HG02610 (cell line): Measurements from ENCODE around the gene NBR1.
"Not testable (repeated sequence)": the region's sequence is repeated elsewhere in the genome, so short reads cannot be mapped to it uniquely, and the experiment has no call there.

Source experiments
- ATAC-seq: cut with Tn5 transposase; IDR thresholded peaks from one replicate; pipeline ENCODE4 v1.9.1; 2021; ENCODE audit warnings: mild to moderate bottlenecking, moderate library complexity; ENCODE audit not compliant: unreplicated experiment

NBR1 gene

DNA sequence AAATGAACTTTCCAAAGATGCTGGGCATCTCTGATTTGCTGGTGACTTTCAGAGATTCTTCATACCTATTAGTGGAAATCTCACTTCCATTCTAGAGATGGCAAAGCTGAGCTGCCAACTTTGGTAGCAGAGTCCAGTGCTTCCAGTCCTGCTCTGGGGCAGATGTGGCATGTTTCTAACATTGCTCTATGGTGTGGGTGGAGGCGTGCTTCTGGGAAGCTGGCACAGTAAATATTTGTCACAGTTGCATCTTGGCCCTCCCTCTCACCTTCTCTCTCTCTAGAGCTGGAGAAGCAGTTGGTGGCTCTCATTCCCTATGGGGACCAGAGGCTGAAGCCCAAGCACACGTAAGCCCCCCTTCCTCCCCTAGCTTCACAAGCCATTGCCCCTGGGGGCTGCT lies 42.5 kb downstream of the NBR1 start:
- no peak for ATAC-seq

DNA sequence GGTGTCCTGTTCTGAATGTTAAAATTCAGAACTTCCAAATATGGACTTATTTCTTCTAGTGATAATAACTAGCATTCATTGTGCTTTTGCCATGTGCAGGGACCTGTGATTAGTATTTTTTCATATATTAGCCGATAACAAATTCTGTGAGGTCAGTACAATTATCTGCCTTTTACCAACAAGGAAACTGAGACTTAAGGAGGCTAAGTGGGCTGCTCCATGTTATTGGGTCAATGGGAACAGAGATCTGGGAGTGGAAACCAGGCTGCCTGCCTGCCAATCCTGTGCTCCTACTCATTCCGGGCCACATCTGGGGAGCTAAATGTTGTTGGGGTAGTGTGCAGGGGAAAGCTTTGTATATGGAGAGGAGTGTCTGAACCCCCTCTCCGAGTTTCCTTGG lies 44.3 kb downstream of the NBR1 start:
- no peak for ATAC-seq

DNA sequence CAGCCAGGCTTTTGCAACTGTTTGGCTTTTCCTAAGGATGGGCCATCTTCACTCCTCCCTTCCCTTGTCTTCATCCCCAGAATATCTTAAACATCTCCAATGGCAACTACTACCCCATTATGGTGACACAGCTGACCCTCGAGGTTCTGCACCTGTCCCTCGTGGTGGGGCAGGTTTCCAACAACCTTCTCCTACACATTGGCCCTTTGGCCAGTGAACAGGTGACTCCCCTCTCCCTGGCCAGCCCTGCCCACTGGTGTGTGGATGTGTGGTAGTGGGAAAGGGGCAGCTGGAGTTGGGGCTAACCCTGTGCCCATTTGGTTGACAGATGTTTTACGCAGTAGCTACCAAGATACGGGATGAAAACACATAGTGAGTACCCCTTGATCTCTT lies 45.4 kb downstream of the NBR1 start:
- no peak for ATAC-seq

DNA sequence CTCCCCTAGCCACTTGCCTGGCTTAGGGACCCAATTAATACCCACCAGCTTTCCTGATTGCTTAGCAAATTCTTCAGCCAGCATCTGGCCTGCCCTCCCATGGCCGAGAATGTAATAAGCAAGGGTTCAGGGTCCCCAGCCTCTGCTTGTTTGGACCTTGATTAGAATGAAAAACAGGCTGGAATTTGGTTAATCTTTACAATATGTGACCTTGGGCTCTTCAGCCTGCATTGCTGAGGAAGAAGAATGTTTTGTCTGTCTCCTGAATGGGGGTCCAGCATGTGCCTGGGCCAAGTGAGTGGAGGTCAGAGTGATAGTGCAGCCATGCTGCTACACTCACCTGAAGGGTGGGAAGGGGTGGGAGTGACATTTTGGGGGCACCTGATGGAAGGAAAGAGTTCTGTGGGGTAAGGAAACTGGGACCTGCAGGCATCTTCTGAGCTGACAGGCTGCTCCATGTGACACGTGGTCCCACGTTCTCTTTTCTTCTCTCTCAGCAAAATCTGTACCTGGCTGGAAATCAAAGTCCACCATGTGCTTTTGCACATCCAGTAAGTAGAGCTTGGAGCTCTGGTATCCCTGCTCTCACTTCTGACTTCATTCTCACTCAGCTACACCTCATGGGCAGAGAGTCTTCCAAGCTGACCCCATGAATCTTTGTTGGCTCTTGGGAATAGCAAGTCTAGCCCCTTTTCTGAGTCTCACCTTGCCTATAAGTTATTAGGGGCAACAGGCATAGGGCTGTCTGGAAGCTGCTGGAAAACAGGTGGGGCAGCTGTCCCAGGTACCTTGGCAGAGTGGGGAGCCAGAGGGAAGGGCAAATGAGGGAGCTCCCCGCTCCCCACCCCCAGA lies 46.0 kb downstream of the NBR1 start:
- ATAC-seq = no peak

DNA sequence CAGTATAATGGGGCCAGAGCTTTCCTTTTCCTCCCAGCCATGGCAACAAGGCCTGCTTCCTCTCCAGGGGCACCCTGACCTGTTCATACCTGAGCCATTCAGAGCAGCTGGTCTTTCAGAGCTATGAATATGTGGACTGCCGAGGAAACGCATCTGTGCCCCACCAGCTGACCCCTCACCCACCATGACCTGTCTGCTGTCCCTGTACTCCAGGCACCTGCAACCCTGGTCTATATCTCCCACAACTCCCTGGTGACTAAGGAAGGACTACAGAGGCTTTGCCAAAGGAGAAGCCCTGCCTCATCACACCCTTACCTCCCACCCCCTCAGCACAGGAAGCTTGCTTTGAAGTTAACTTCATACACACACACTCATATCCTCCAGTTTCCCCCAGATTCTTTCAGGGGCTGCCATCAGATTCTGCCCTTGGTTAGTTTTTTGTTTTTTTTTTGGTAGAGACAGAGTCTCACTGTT lies 46.6 kb downstream of the NBR1 start:
- no peak for ATAC-seq

DNA sequence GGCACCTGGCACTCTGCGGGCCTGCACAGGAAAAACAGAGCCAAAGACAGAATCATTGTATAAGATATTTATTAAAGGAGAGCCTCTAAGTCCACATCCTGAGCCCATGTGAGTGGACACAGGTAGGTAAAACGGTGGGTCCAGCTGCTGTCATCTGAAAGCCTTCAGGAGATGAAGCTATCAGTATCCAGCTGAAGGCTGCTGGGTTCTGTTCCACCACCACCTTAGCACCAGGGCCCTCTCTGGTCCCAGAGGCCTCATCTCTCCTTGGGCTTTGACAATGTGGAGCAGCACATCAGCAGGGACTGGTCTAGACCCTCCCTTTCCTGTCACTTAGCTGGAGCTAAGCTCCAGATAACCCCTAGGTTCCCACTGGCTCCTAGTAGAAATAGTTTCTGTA lies 48.0 kb downstream of the NBR1 start:
- no peak for ATAC-seq

DNA sequence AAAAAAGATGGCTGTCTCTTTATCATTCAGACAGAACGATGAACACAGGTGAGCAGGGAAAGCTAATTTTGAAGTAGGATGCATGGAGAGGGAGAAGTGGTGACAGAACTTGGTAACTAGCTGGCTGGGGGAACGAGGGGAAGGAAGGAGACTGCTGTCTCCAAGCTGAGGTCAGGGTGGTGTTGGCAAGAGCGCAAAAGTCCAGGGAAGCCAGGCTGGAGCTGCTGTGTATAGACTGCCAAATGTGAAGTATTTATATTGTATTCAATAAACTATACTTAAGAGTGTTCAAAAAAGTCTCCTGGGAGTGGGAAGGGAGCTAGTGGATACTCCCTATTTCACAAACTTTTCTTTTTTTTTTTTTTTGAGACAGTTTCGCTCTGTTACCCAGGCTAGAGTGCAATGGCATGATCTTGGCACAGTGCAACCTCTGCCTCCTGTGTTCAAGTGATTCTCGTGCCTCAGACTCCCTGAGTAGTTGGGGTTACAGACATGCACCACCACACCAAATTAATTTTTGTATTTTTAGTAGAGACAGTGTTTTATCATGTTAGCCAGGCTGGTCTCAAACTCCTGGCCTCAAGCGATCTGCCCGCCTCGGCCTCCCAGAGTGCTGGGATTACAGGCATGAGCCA lies 48.8 kb downstream of the NBR1 start:
- ATAC-seq = no peak

DNA sequence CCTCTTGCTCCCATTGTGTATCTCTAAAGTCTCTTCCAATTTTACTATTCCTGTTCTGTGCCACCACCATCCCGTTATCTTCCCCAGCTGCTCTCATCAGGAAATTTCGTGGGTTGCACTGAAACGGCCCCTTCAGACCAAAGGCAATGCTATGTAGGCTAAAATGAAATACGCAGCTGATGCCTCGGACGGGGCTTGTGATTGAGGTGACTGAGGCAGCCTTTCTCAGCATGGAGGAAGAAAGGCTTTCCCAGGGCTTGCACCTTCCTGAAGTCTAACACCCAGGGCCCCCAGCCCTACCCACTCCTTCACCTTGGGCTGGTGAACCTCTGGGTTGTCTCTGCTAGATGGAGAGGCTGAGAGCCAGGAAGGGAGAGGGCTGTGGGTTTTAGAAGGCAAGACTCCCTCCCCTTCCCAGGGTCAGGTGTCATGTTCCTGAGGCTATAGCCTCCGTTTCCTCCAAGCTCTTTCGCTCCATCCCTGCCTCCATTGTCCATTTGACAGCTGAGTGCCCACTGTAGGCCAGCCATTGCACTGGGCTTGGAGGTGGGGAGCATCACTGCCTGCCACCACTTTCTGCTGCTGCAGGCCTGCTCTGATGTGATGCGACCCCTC lies 49.6 kb downstream of the NBR1 start:
- no peak for ATAC-seq

DNA sequence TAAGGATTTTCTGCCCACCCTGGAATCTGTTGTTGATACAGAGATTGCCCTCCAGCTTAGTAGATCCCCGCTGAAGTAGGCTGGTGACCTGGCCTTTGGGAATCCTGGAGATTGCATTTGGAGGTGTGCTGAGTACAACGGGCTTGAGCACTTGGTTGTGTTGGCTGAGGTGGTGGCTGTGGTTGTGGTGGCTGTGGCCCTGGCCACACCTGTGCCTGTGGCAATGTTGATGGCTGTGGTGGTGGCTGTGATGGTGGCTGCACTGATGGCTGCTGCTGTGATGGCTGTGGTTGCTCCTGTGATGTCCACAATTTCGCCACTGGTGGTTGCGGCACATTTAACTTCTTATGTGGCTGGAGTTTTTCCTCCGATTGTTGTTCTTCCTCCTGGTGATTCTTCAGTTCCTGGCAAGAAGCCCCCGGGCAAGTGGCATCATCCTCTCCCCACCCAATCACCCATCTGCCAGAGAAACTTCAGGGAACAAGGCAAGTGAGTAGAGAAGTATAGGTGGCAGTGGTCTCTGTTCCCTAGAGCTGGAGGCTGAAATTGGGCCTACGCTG lies 53.2 kb downstream of the NBR1 start:
- ATAC-seq = no peak

DNA sequence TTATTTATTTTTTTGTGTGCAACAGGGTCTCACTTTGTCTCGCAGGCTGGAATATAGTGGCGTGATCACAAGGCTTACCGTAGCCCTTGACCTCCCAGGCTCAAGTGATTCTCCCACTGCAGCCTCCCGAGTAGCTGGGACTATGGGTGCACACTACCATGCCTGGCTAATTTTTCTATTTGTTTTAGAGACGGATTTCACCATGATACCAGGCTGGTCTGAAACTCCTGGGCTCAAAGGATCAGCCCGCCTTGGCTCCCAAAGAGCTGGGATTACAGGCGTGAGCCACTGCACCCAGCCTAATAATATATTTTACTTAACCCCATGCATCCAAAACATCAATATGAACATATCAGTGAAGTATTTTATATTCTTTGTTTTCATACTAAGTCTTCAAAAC lies 55.4 kb downstream of the NBR1 start:
- no peak for ATAC-seq

DNA sequence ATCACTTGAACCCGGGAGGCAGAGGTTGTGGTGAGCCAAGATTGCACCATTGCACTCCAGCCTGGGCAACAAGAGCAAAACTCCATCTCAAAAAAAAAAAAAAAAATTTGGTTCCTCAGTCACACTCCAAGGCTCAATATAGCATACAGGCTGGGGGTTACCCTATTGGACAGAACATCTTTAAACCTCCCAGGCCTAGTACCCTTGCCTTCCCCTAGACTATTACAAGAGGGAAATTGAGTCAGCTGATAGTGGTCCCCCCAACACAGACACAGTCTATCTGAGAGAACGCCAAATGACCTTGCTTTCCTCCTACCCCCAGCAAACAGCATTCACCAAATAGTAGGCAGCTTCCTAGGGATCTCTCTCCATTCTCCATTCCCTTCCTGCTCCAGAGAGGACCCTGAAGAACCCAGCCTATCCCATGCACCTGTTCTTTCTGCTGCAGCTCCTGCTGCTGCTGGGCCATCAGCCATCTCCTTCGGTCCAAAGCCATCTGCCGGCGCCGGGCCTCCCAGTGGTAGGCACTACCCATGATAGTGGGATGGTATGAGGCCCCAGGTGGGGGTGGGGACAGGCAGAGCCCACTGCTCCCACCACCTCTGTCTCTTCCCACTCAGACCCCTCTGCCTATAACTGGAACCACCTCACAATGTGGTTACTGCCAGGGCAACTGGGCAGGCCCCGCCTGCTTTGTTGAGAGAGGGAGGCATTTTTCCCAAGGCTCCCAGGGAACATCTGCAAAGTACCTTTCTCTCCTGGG lies 57.2 kb downstream of the NBR1 start, which contains the start of gene CCDC200:
CCDC200 (minus strand) TSS at position 604 of the 763 bp plus-strand sequence; CDS start at position 535, 69 bp downstream.
- not testable (repeated sequence) for ATAC-seq

DNA sequence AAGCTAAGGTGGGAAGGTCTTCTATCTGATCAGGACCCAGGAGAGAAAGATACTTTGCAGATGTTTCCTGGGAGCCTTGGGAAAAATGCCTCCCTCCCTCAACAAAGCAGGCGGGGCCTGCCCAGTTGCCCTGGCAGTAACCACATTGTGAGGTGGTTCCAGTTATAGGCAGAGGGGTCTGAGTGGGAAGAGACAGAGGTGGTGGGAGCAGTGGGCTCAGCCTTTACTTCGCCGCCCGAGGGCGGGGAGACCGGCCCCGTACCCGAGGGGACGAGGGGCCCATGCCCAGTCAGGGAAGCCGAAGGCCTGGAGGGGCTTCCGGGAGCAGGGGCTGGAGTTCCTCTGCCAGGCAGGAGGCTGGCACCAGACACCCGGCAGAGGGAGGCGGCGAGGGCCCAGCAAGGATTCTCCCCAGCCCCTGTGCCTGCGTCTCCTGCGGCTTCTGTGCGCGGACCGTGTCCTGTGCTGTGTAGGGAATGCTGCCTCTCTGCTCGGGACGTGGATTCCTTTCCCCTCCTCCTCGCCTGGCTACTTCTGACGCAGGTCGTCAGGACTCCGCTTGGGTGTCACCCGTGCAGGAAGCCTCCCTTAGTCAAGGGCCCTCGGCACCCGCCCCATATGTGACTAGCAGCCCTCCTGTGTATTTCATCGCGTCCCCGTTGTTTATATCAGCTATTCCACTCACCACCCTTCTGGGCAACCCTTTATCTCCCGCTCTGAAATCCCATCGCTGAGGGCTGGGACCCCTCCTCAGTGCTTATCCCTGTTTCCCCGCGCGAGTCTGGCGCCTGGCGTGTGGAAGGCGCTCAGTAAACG lies 60.4 kb downstream of the NBR1 start:
- not testable (repeated sequence) for ATAC-seq

DNA sequence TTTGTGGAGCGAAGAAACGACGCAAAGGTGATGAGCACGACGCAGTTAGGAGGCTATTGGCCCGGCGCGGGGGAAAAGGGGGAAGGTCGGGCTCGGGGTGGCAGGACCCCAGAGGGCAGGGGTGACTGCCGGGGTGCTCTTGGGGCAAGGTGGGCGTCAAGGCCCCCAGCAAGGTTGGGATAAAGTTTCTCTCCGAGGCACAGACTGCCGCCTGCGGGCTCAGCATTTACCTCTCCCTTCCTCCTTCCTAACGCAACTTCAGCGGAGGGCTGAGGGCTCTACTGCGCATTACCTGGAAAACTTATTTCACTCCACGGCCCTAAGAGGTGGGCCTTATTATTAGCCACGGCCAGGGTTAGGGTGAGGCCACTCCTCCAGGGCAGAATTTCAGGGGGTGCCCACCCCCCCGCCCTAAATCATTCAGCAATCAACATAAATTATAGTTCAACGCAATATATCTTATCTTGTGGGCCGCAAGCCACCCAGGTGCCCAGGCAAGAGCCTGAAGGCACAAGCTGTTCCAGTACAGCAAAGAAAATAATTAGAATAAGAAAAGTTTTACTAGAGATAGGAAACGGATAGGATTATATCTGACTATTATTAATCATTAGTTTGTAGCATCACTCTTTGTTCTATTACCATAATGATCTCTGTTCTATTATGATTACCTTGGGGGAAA lies 61.1 kb downstream of the NBR1 start:
- not testable (repeated sequence) for ATAC-seq

DNA sequence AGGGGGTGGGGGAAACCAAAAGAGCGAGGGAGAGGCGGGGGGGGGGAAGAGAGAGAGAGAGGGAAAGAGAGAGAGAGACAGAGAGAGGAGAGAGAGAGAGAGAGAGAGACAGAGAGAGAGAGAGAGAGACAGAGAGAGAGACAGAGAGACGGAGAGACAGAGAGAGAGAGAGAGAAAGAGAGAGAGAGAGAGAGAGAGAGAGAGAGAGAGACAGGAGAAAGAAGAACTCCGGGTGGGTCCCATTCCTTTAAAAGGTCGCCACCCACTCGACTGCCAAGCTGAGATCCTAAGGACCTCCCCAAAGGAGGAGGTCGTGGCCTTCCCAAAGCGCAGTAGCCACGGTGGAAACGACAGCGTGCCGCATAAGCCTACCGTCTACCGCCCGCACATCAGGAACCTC lies 62.2 kb downstream of the NBR1 start:
- not testable (repeated sequence) for ATAC-seq

DNA sequence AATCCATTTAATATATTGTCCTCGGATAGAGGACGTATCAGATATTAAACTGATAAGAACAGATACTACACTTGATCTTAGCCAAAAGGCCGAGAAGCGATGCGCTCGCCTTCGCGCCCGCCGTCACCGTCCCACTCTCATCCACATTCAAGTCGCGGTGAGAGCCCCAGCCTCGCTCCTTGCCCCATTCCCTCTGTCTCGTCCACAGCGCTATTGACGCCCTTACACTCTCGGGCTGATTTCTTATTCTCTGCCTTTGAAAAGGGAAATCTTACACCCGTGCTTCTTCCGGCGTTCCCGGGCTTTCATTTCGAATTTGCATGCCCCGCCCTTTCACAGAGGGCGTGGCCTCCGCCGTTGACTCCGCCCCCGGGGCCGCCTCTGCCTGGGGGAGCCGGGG lies 62.9 kb downstream of the NBR1 start, which contains the start of gene RNU2-1:
RNU2-1 (minus strand) TSS at position 101 of the 400 bp plus-strand sequence.
- ATAC-seq = not testable (repeated sequence)

DNA sequence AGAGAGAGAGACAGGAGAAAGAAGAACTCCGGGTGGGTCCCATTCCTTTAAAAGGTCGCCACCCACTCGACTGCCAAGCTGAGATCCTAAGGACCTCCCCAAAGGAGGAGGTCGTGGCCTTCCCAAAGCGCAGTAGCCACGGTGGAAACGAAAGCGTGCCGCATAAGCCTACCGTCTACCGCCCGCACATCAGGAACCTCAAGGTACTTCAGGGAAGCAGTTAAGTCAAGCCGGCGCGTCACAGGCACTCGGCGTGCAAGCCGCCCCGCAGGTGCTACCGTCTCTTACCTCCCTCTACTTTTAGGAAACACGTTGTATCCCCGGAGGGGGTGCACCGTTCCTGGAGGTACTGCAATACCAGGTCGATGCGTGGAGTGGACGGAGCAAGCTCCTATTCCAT lies 68.6 kb downstream of the NBR1 start:
- not testable (repeated sequence) for ATAC-seq

DNA sequence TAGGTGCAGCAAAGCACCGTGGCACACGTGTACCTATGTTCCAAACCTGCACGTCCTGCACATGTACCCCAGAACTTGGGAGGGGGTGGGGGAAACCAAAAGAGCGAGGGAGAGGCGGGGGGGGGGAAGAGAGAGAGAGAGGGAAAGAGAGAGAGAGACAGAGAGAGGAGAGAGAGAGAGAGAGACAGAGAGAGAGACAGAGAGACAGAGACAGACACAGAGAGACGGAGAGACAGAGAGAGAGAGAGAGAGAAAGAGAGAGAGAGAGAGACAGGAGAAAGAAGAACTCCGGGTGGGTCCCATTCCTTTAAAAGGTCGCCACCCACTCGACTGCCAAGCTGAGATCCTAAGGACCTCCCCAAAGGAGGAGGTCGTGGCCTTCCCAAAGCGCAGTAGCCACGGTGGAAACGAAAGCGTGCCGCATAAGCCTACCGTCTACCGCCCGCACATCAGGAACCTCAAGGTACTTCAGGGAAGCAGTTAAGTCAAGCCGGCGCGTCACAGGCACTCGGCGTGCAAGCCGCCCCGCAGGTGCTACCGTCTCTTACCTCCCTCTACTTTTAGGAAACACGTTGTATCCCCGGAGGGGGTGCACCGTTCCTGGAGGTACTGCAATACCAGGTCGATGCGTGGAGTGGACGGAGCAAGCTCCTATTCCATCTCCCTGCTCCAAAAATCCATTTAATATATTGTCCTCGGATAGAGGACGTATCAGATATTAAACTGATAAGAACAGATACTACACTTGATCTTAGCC lies 69.8 kb downstream of the NBR1 start:
- not testable (repeated sequence) for ATAC-seq

DNA sequence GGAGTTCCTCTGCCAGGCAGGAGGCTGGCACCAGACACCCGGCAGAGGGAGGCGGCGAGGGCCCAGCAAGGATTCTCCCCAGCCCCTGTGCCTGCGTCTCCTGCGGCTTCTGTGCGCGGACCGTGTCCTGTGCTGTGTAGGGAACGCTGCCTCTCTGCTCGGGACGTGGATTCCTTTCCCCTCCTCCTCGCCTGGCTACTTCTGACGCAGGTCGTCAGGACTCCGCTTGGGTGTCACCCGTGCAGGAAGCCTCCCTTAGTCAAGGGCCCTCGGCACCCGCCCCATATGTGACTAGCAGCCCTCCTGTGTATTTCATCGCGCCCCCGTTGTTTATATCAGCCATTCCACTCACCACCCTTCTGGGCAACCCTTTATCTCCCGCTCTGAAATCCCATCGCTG lies 75.4 kb downstream of the NBR1 start:
- ATAC-seq = not testable (repeated sequence)
